GM23248 (cell line): ENCODE measurements around the gene PGAP3. TPM values are rescaled to one million over a fixed set of nuclear protein-coding genes. Genes with fewer than 3 reads are reported as not detected.

Source experiments
- DNase-seq: peaks from one replicate; pipeline ENCODE4 v3.0.0-alpha.2; 2015
- H2AFZ ChIP-seq: fragments of 200-600 bp; sonication (generic); 2 replicates; pipeline ENCODE4 v1.6.1; 2016; ENCODE audit warnings: antibody characterized with exemption
- H3F3A ChIP-seq: fragments of 200-600 bp; sonication (generic); 2 replicates; pipeline ENCODE4 v1.6.1; 2016; ENCODE audit warnings: mild to moderate bottlenecking, antibody characterized with exemption, mixed run types; ENCODE audit not compliant: insufficient read depth
- H3K27ac ChIP-seq: fragments of 200-600 bp; sonication (generic); 2 replicates; pipeline ENCODE4 v1.5.1; 2016; ENCODE audit warnings: mild to moderate bottlenecking
- H3K27me3 ChIP-seq: fragments of 200-600 bp; sonication (generic); replicated peaks from 2 replicates; pipeline ENCODE4 v1.6.1; 2016; ENCODE audit warnings: mild to moderate bottlenecking; ENCODE audit not compliant: insufficient read depth
- H3K36me3 ChIP-seq: fragments of 200-600 bp; sonication (generic); 2 replicates; pipeline ENCODE4 v1.6.1; 2016; ENCODE audit warnings: low read depth, mild to moderate bottlenecking
- H3K4me1 ChIP-seq: fragments of 200-600 bp; sonication (generic); 2 replicates; pipeline ENCODE4 v1.6.1; 2016; ENCODE audit warnings: mild to moderate bottlenecking; ENCODE audit not compliant: insufficient read depth
- H3K4me2 ChIP-seq: fragments of 200-600 bp; sonication (generic); one replicate; pipeline ENCODE4 v1.6.1; 2016; ENCODE audit warnings: mild to moderate bottlenecking; ENCODE audit not compliant: unreplicated experiment
- H3K4me3 ChIP-seq: fragments of 200-600 bp; sonication (generic); 2 replicates; pipeline ENCODE4 v1.5.1; 2016; ENCODE audit warnings: mild to moderate bottlenecking
- H3K79me2 ChIP-seq: fragments of 200-600 bp; sonication (generic); 2 replicates; pipeline ENCODE4 v1.6.1; 2016; ENCODE audit warnings: mild to moderate bottlenecking; ENCODE audit not compliant: insufficient read depth
- H3K9ac ChIP-seq: fragments of 200-600 bp; sonication (generic); 2 replicates; pipeline ENCODE4 v1.6.1; 2016; ENCODE audit warnings: mild to moderate bottlenecking
- H3K9me2 ChIP-seq: fragments of 200-600 bp; sonication (generic); 2 replicates; pipeline ENCODE4 v1.6.1; 2016; ENCODE audit warnings: mixed run types, mild to moderate bottlenecking, moderate library complexity; ENCODE audit not compliant: insufficient read depth
- H3K9me3 ChIP-seq: fragments of 200-600 bp; sonication (generic); one replicate; pipeline ENCODE4 v1.6.1; 2017; ENCODE audit warnings: low read depth
- H4K20me1 ChIP-seq: fragments of 200-600 bp; sonication (generic); 2 replicates; pipeline ENCODE4 v1.6.0; 2016; ENCODE audit not compliant: insufficient read depth
- EZH2 ChIP-seq: fragments of 200-600 bp; sonication (generic); IDR thresholded peaks from 2 replicates; pipeline ENCODE4 v1.6.1; 2018; ENCODE audit warnings: antibody characterized with exemption, mild to moderate bottlenecking; ENCODE audit not compliant: insufficient read depth, poor library complexity, severe bottlenecking
- EZH2phosphoT487 ChIP-seq: fragments of 200-600 bp; sonication (generic); IDR thresholded peaks from 2 replicates; pipeline ENCODE4 v1.6.1; 2018; ENCODE audit warnings: antibody characterized with exemption, moderate library complexity, mild to moderate bottlenecking, low read depth; ENCODE audit not compliant: insufficient read depth
- WGBS, 2 experiments: methylation state at CpG; one replicate each; pipeline ENCODE4 v1.1.6; 2015 to 2017; ENCODE audit warnings: low lambda C conversion rate in 2 of 2, low coverage in 1 of 2; ENCODE audit errors: missing lambda C conversion rate in 2 of 2; 5-methylcytosine and 5-hydroxymethylcytosine counted together
- in situ Hi-C: fragments of 300-500 bp; cut with MboI; formaldehyde crosslinking; loops from 2 replicates; pipeline ENCODE4 v1.15.0; 2020
- polyA plus RNA-seq: library from polyadenylated mRNA; unstranded; fragments of >200 nt; fragmentation: Nextera tagmentation; extraction: Ambion mirVana; gene quantifications from 2 replicates; pipeline ENCODE4 v1.2.1, GENCODE V29; 2016
- total RNA-seq: library from RNA; depleted of rRNA; stranded (reverse); fragments of >200 nt; shearing (Covaris generic); gene quantifications from 2 replicates; pipeline ENCODE4 v1.2.3, GENCODE V29; 2014

PGAP3 gene
- total and polyA plus RNA-seq, 2 experiments from 2014 or later, result 10.6 to 14.2 TPM

GRCh38 chr17:39688475-39688835 lies 598 bp upstream of the PGAP3 start:
- H3K9me3 ChIP-seq, result no peaks in the 10 kb centered on the region
- in situ Hi-C loops, result no loop called here
- no peaks in the 10 kb centered on the region for H3K79me2 ChIP-seq
- peak overlapping the region; percentile 100 for H2AFZ ChIP-seq
- DNase-seq, result peak; percentile 45
- H3K9ac ChIP-seq, result peak overlapping the region; percentile 84
- WGBS, 2 experiments, result 32 to 40% methylated on average over 6 of the region's 6 CpGs
- no peaks in the 10 kb centered on the region for H4K20me1 ChIP-seq
- peak overlapping the region; percentile 100 for H3K4me2 ChIP-seq
- no peak for TF ChIP-seq EZH2
- no peak for TF ChIP-seq EZH2phosphoT487
- peak overlapping the region; percentile 92 for H3K4me3 ChIP-seq
- peaks cover 22% of the 10 kb centered on the region for H3F3A ChIP-seq
- H3K36me3 ChIP-seq, result no peaks in the 10 kb centered on the region
- no peaks in the 10 kb centered on the region for H3K27me3 ChIP-seq
- peaks cover 8% of the 10 kb centered on the region for H3K4me1 ChIP-seq
- peaks cover 8% of the 10 kb centered on the region; the same call in 1 of the 2 replicates for H3K9me2 ChIP-seq
- peak overlapping the region; percentile 64 for H3K27ac ChIP-seq

DNA sequence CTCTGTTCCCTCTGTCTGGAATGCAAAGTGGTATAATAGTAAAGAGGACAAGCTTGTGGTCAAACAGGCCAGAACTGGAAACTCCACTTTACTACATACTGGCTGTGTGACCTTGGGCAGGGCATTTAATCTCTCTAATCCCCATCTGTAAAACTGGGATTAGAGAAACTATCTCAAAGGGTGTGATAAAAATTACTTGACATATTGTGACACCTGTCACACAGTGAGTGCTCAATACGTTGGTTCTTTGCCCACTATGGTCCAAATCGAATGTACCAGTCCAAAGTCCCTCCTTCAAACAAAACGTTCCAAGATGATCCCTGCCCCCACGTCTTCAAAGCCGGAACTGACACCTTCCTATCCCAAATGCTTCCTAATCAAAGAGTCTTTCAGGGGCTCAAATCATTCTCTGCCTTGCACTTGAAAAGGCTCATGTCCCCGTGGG lies 734 bp downstream of the PGAP3 start:
- WGBS, 2 experiments, result 68 to 69% methylated on average over 6 of the region's 6 CpGs
- Histone ChIP-seq H3K4me3 (peak overlapping the region; percentile 92), H3K9me3 (no peaks in the 10 kb centered on the region), H3K27ac (no peak overlapping the region), H3K9ac (no peak overlapping the region), H3K4me1 (peaks cover 8% of the 10 kb centered on the region), H3K9me2 (peaks cover 8% of the 10 kb centered on the region; the same call in 1 of the 2 replicates), H3K79me2 (no peaks in the 10 kb centered on the region), H4K20me1 (no peaks in the 10 kb centered on the region), H3K36me3 (no peaks in the 10 kb centered on the region), H3F3A (peaks cover 22% of the 10 kb centered on the region), H3K4me2 (peak overlapping the region; percentile 100), H3K27me3 (no peaks in the 10 kb centered on the region), H2AFZ (peak overlapping the region; percentile 100)
- DNase-seq, result no peak
- in situ Hi-C loops, result no loop called here
- no peak for TF ChIP-seq EZH2
- no peak for TF ChIP-seq EZH2phosphoT487

DNA sequence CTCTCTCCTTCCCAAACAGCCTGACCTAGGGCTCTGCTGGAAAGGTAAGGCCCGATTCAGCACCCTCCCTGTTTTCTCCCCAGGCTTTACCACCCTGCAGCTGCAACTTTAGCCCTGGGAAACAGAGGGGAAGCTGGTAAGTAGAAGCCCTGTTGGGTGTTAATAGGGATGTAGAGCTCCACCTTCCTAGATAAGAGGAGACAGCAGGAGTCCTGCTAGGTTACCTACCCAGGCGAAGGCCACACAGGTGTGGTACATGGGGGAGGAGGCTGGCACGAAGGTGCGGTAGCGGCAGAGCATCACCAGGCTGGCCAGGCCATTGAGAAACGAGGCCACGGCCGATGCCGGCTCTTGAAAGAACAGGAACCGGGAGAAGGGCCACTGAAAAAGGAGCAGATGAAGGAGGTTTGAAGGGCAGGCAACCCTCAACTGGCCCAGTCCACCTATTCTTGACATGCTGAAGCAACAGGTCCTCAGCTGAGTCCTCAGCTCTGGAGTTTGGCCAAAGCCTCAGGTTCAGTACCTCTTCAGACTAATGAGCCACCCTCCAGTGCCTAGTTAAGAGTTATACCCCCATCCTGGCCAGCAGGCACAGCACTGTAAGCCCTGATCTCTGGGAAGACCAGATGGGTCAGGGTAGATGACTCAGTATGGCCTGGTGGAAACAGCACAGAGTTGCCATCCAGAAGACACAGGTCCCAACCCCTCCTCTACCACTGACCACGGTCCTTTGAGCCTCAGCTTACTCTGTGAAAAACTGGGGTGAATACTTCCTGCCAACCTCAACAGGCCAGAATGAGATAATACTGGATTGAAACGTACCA lies 3.3 kb downstream of the PGAP3 start:
- Histone ChIP-seq H3F3A (peaks cover 22% of the 10 kb centered on the region), H3K4me1 (peaks cover 8% of the 10 kb centered on the region), H3K36me3 (no peaks in the 10 kb centered on the region), H4K20me1 (no peaks in the 10 kb centered on the region), H3K27me3 (no peaks in the 10 kb centered on the region), H3K27ac (no peak overlapping the region), H3K4me3 (no peak overlapping the region), H3K4me2 (no peak overlapping the region), H3K9ac (no peak overlapping the region), H3K9me2 (peaks cover 8% of the 10 kb centered on the region; the same call in 1 of the 2 replicates), H2AFZ (no peak overlapping the region), H3K9me3 (no peaks in the 10 kb centered on the region), H3K79me2 (no peaks in the 10 kb centered on the region)
- no peak for TF ChIP-seq EZH2phosphoT487
- 91% methylated on average over 12 of the region's 12 CpGs for WGBS, 2 experiments
- no peak for DNase-seq
- in situ Hi-C loops, result no loop called here

DNA sequence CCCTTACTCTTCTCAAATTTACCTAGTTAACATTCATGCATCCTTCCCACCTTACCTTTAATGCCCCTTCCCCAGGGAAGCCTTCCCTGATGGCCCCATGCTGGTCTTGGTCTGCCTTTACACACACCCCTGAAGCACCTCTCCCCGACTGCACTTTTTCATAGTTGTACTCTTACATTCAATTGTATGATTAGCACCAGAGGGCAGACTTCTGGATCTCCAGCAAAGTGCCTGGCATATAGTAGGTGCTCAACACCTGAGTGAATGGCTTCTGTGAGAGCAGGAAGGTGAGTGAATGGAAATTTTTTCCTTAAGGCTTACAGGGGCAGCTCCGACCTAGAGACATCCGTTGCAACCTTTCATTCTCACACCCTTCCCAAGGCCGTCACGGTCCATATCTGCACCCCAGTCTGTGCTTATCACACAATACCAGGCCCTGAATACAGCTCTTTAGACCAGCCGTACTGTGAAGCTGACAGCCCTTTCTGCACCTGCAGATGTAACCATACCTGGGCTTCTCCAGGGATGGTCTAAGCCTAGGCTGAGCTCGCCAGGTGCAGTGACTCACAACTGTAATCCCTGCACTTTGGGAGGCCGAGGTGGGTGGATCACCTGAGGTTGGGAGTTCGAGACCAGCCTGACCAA lies 4.4 kb downstream of the PGAP3 start:
- Histone ChIP-seq H3K9me2 (0 out of 2 replicates have a peak, but pooled peaks cover under 1% of the 10 kb centered on the region), H3K79me2 (no peaks in the 10 kb centered on the region), H3K4me3 (no peak overlapping the region), H3K27me3 (no peaks in the 10 kb centered on the region), H2AFZ (no peak overlapping the region), H3K27ac (no peak overlapping the region), H3K9ac (no peak overlapping the region), H4K20me1 (no peaks in the 10 kb centered on the region), H3F3A (peaks cover 12% of the 10 kb centered on the region), H3K36me3 (no peaks in the 10 kb centered on the region), H3K9me3 (no peaks in the 10 kb centered on the region), H3K4me2 (no peak overlapping the region), H3K4me1 (peaks cover 1% of the 10 kb centered on the region; the same call in 1 of the 2 replicates)
- 90 to 94% methylated on average over 9 of the region's 9 CpGs for WGBS, 2 experiments
- in situ Hi-C loops, result no loop called here
- DNase-seq, result no peak
- TF ChIP-seq EZH2phosphoT487, result no peak
- TF ChIP-seq EZH2, result no peak
